IPS DF 6.9 (cell line): ENCODE results near the gene LEAP2.

Experiments
- DNase-seq: peaks from one replicate; pipeline ENCODE4 v3.0.0-alpha.2; 2013; ENCODE audit warnings: low read depth, low spot score
- H3K27ac ChIP-seq: one replicate; pipeline ENCODE4 v1.5.1; 2013; ENCODE audit warnings: low read length, control low read depth
- H3K27me3 ChIP-seq: 2 replicates; pipeline ENCODE4 v1.6.1; 2013; ENCODE audit warnings: mild to moderate bottlenecking, low read length; ENCODE audit not compliant: control insufficient read depth, insufficient read depth
- H3K36me3 ChIP-seq: 2 replicates; pipeline ENCODE4 v1.6.1; 2013; ENCODE audit warnings: low read length; ENCODE audit not compliant: control insufficient read depth, insufficient read depth
- H3K4me1 ChIP-seq: 2 replicates; pipeline ENCODE4 v1.6.1; 2013; ENCODE audit warnings: low read length; ENCODE audit not compliant: control insufficient read depth, insufficient read depth
- H3K4me3 ChIP-seq: 2 replicates; pipeline ENCODE4 v1.5.1; 2013; ENCODE audit warnings: mild to moderate bottlenecking, low read length
- H3K9me3 ChIP-seq: 2 replicates; pipeline ENCODE4 v1.6.1; 2013; ENCODE audit warnings: low read length, inconsistent platforms; ENCODE audit not compliant: control insufficient read depth, insufficient read depth
- WGBS: extraction: QIAGEN DNeasy Blood & Tissue Kit; methylation state at CpG from one replicate; pipeline ENCODE4 v1.1.7; 2013; ENCODE audit warnings: mixed read lengths, missing lambda C conversion rate; ENCODE audit not compliant: insufficient read length, insufficient coverage; 5-methylcytosine and 5-hydroxymethylcytosine counted together

Gene LEAP2

GRCh38 chr5:132860742-132861141 is 12.7 kb upstream of the LEAP2 start:
- no peaks in the 10 kb centered on the region for H3K9me3 ChIP-seq
- H3K4me3 ChIP-seq = no peak overlapping the region
- no CpG with 5 or more reads among the region's 5 CpGs for WGBS
- no peaks in the 10 kb centered on the region for H3K36me3 ChIP-seq
- H3K4me1 ChIP-seq = peaks cover 4% of the 10 kb centered on the region; the same call in 1 of the 2 replicates
- no peak overlapping the region for H3K27ac ChIP-seq
- no peak for DNase-seq
- H3K27me3 ChIP-seq = no peaks in the 10 kb centered on the region

GRCh38 chr5:132865668-132866341 is 7.7 kb upstream of the LEAP2 start:
- H3K36me3 ChIP-seq = peaks cover 2% of the 10 kb centered on the region; the same call in 1 of the 2 replicates
- no CpG with 5 or more reads among the region's 30 CpGs for WGBS

GRCh38 chr5:132866342-132867045 is 7.0 kb upstream of the LEAP2 start, which contains the start of the genes GDF9 and UQCRQ:
GDF9 (minus strand) TSS chr5:132866469; CDS start chr5:132864533, 1,936 bp downstream.
UQCRQ (plus strand) TSS chr5:132866642; CDS start chr5:132866882, 240 bp downstream.
- H3K27ac ChIP-seq = no peak within 1 kb of the TSS
- peaks cover 2% of the 10 kb centered on the region; the same call in 1 of the 2 replicates for H3K36me3 ChIP-seq
- H3K27me3 ChIP-seq = no peaks in the 10 kb centered on the region
- no CpG with 5 or more reads among the region's 55 CpGs for WGBS
- peak within 1 kb of the TSS; percentile 59 for H3K4me3 ChIP-seq
- no peaks in the 10 kb centered on the region for H3K9me3 ChIP-seq
- DNase-seq = peak; percentile 100
- H3K4me1 ChIP-seq = peaks cover 4% of the 10 kb centered on the region; the same call in 1 of the 2 replicates

More at GRCh38 chr5:132865668-132866341, 7.7 kb upstream of the LEAP2 start:
- Histone ChIP-seq H3K4me1 (peaks cover 4% of the 10 kb centered on the region; the same call in 1 of the 2 replicates), H3K27me3 (no peaks in the 10 kb centered on the region), H3K27ac (no peak overlapping the region), H3K9me3 (no peaks in the 10 kb centered on the region), H3K4me3 (peak overlapping the region; percentile 0; the same call in 1 of the 2 replicates)
- no peak for DNase-seq

GRCh38 chr5:132867046-132867451 is 6.4 kb upstream of the LEAP2 start:
- H3K27ac ChIP-seq = no peak overlapping the region
- no peaks in the 10 kb centered on the region for H3K9me3 ChIP-seq
- H3K36me3 ChIP-seq = peaks cover 2% of the 10 kb centered on the region; the same call in 1 of the 2 replicates
- peaks cover 4% of the 10 kb centered on the region; the same call in 1 of the 2 replicates for H3K4me1 ChIP-seq
- WGBS = no CpG with 5 or more reads among the region's 13 CpGs
- DNase-seq = no peak
- no peaks in the 10 kb centered on the region for H3K27me3 ChIP-seq
- H3K4me3 ChIP-seq = peak overlapping the region; percentile 59

- Histone ChIP-seq H3K4me1 (peaks cover 4% of the 10 kb centered on the region; the same call in 1 of the 2 replicates), H3K4me3 (no peak overlapping the region), H3K9me3 (no peaks in the 10 kb centered on the region), H3K27me3 (no peaks in the 10 kb centered on the region), H3K27ac (no peak overlapping the region), H3K36me3 (peaks cover 5% of the 10 kb centered on the region; the same call in 1 of the 2 replicates)
- DNase-seq = no peak
- WGBS = no CpG with 5 or more reads among the region's 4 CpGs
Observed at GRCh38 chr5:132868754-132869153, 4.7 kb upstream of the LEAP2 start.

GRCh38 chr5:132870801-132871200 is 2.7 kb upstream of the LEAP2 start:
- DNase-seq = no peak
- no peaks in the 10 kb centered on the region for H3K27me3 ChIP-seq
- no peaks in the 10 kb centered on the region for H3K4me1 ChIP-seq
- no peaks in the 10 kb centered on the region for H3K9me3 ChIP-seq
- H3K36me3 ChIP-seq = peaks cover 5% of the 10 kb centered on the region; the same call in 1 of the 2 replicates
- no peak overlapping the region for H3K27ac ChIP-seq
- no CpG with 5 or more reads among the region's 2 CpGs for WGBS
- H3K4me3 ChIP-seq = no peak overlapping the region

GRCh38 chr5:132871459-132872284 is 1.8 kb upstream of the LEAP2 start:
- no peak for DNase-seq
- no peaks in the 10 kb centered on the region for H3K4me1 ChIP-seq
- no peak overlapping the region for H3K27ac ChIP-seq
- H3K27me3 ChIP-seq = no peaks in the 10 kb centered on the region
- H3K9me3 ChIP-seq = no peaks in the 10 kb centered on the region
- H3K4me3 ChIP-seq = no peak overlapping the region
- peaks cover 5% of the 10 kb centered on the region; the same call in 1 of the 2 replicates for H3K36me3 ChIP-seq
- no CpG with 5 or more reads among the region's 5 CpGs for WGBS

GRCh38 chr5:132872788-132873118 is 715 bp upstream of the LEAP2 start:
- no CpG with 5 or more reads among the region's 1 CpG for WGBS
- H3K27ac ChIP-seq = no peak overlapping the region
- H3K4me3 ChIP-seq = no peak overlapping the region
- no peaks in the 10 kb centered on the region for H3K9me3 ChIP-seq
- no peaks in the 10 kb centered on the region for H3K27me3 ChIP-seq
- H3K4me1 ChIP-seq = no peaks in the 10 kb centered on the region
- H3K36me3 ChIP-seq = peaks cover 5% of the 10 kb centered on the region; the same call in 1 of the 2 replicates
- DNase-seq = no peak

GRCh38 chr5:132873930-132874271 is 433 bp downstream of the LEAP2 start:
- H3K27ac ChIP-seq = no peak overlapping the region
- WGBS = no CpG with 5 or more reads among the region's 3 CpGs
- H3K9me3 ChIP-seq = no peaks in the 10 kb centered on the region
- H3K36me3 ChIP-seq = peaks cover 2% of the 10 kb centered on the region; the same call in 1 of the 2 replicates
- no peaks in the 10 kb centered on the region for H3K4me1 ChIP-seq
- no peak for DNase-seq
- no peaks in the 10 kb centered on the region for H3K27me3 ChIP-seq
- H3K4me3 ChIP-seq = no peak overlapping the region
